Testis (tissue), 3 donors: ENCODE measurements around the gene SCYGR2. TPM values are rescaled to one million over a fixed set of nuclear protein-coding genes. Genes with fewer than 3 reads are reported as not detected.

Source experiments
- DNase-seq: peaks from one replicate; pipeline ENCODE4 v3.0.0-alpha.2; 2019
- H3K27ac ChIP-seq, 2 donors: fragments of 200-600 bp; sonication (generic); one replicate each; pipeline ENCODE4 v1.5.1; 2019
- H3K27me3 ChIP-seq: fragments of 200-600 bp; sonication (generic); one replicate; pipeline ENCODE4 v1.5.1; 2019
- H3K36me3 ChIP-seq: fragments of 200-600 bp; sonication (generic); one replicate; pipeline ENCODE4 v1.5.1; 2017; ENCODE audit warnings: low read depth; ENCODE audit errors: missing control alignments
- H3K4me1 ChIP-seq: fragments of 200-600 bp; sonication (generic); one replicate; pipeline ENCODE4 v1.5.1; 2019
- H3K4me3 ChIP-seq, 2 donors: fragments of 200-600 bp; sonication (generic); one replicate each; pipeline ENCODE4 v1.5.1; 2017 to 2019
- H3K9me3 ChIP-seq: fragments of 200-600 bp; sonication (generic); one replicate; pipeline ENCODE4 v1.5.1; 2017
- POLR2A ChIP-seq: fragments of 450-650 bp; IDR thresholded peaks from one replicate; pipeline ENCODE4 v1.6.1; 2017; ENCODE audit warnings: antibody characterized with exemption, mild to moderate bottlenecking, moderate library complexity
- WGBS, 2 donors: methylation state at CpG; one replicate each; pipeline ENCODE4 v1.1.5; 2018; 5-methylcytosine and 5-hydroxymethylcytosine counted together
- intact Hi-C: fragments of 100-400 bp; cut with DNase I; formaldehyde crosslinking; loops from one replicate; pipeline ENCODE4 v1.15.1; 2023; ENCODE audit warnings: low total_unique reads
- polyA plus RNA-seq: library from polyadenylated mRNA; stranded (reverse); fragments of 350-450 nt; fragmentation: Illumina TruSeq; extraction: RNeasy Lipid Tissue Mini Kit (QIAGEN cat#74804); gene quantifications from one replicate; pipeline ENCODE4 v1.2.3, GENCODE V29; 2014; ENCODE audit warnings: low read depth, low replicate concordance; ENCODE audit not compliant: insufficient read depth
- total RNA-seq, 2 donors: library from RNA; depleted of rRNA; stranded (reverse); fragments of >200 nt; gene quantifications; one replicate each; pipeline ENCODE4 v1.2.3, GENCODE V29; 2016
- TF ChIP-seq, protein P1 (sequence below), 3 experiments: fragments of 450-650 bp in 2 of 3; fragments of 200-600 bp in 1 of 3; sonication (generic) in 1 of 3; IDR thresholded peaks; one replicate each; pipeline ENCODE4 v1.5.1; 2016 to 2019; ENCODE audit warnings: antibody characterized with exemption in 3 of 3, mild to moderate bottlenecking in 2 of 3, moderate library complexity in 1 of 3

The SCYGR2 gene
- total and polyA plus RNA-seq, 3 donors from 2014 or later, result not detected

DNA sequence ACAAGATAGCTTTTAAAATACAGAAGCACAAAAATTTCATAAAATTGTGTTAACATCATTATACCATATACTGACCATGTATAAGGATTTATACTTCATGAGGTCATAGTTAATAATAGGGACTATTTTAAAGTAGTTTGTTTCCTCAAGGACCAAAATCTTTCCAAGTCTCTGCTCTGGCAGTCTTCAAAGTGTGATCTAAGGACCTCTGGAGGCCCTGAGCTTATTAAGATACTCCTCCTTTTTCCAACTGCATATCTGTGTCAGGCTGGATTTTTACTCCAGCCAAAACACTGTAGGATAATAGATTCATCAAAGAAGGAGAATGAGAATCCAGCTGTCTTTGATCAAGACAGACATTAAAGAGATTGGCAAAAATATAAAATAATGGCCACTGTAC is 1.7 kb upstream of the SCYGR2 start:
- Histone ChIP-seq H3K4me1 (no peaks in the 10 kb centered on the region), H3K9me3 (no peaks in the 10 kb centered on the region), H3K27ac (no peak overlapping the region), H3K27me3 (no peaks in the 10 kb centered on the region), H3K4me3 (no peak overlapping the region), H3K36me3 (no peaks in the 10 kb centered on the region)
- DNase-seq, result no peak
- TF ChIP-seq, protein P1, sequence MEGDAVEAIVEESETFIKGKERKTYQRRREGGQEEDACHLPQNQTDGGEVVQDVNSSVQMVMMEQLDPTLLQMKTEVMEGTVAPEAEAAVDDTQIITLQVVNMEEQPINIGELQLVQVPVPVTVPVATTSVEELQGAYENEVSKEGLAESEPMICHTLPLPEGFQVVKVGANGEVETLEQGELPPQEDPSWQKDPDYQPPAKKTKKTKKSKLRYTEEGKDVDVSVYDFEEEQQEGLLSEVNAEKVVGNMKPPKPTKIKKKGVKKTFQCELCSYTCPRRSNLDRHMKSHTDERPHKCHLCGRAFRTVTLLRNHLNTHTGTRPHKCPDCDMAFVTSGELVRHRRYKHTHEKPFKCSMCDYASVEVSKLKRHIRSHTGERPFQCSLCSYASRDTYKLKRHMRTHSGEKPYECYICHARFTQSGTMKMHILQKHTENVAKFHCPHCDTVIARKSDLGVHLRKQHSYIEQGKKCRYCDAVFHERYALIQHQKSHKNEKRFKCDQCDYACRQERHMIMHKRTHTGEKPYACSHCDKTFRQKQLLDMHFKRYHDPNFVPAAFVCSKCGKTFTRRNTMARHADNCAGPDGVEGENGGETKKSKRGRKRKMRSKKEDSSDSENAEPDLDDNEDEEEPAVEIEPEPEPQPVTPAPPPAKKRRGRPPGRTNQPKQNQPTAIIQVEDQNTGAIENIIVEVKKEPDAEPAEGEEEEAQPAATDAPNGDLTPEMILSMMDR (IDR thresholded peaks at IDR 0.05), result no peak
- TF ChIP-seq POLR2A, result no peak
- intact Hi-C loops, result no loop called here

DNA sequence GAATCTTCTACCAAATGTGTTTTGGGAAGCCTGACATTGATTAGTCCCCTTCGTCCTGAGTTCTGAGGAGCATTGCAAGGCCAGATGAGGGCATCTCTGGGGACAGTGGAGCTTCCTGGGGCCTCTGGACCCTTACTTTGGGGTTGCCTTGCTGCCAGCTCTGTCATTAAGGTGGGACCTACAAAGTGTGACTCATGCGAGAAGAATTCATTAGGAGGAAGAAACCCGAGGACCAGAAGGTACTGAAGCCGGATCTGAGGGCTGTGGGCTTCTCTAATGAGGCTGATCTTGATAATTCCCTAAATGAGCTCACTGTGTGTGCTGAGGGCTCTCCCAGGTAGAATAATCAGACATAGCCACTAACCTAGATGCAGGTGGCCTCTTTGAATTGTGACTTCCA is 695 bp upstream of the SCYGR2 start:
- DNase-seq, result no peak
- Histone ChIP-seq H3K27me3 (no peaks in the 10 kb centered on the region), H3K36me3 (no peaks in the 10 kb centered on the region), H3K9me3 (no peaks in the 10 kb centered on the region), H3K27ac (no peak overlapping the region), H3K4me1 (no peaks in the 10 kb centered on the region), H3K4me3 (no peak overlapping the region)
- no peak for TF ChIP-seq POLR2A
- TF ChIP-seq, protein P1 (IDR thresholded peaks at IDR 0.05), result no peak
- WGBS, 2 donors, result 60 to 68% methylated on average over 4 of the region's 4 CpGs
- intact Hi-C loops, result no loop called here

DNA sequence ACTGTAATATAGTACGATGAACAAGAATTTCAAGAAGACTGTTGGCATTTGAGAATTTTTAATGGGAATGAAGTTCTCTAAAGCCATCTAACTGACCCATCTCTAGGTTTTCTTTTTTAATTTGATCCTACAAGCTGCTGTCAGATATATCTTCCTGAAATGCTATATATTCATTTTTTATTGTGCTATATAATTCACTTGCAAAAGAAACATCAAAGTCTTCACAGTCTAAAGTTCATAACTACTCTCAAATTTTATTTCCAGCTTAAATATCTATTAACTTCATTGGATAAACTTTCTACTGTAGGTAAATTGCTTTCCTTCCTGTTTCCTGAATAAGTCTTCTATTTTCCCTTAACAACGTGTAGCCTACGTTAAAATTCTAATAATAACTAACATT is 3.7 kb downstream of the SCYGR2 start:
- intact Hi-C loops, result no loop called here
- WGBS, 2 donors, result 67 to 80% methylated on average over 3 of the region's 3 CpGs

DNA sequence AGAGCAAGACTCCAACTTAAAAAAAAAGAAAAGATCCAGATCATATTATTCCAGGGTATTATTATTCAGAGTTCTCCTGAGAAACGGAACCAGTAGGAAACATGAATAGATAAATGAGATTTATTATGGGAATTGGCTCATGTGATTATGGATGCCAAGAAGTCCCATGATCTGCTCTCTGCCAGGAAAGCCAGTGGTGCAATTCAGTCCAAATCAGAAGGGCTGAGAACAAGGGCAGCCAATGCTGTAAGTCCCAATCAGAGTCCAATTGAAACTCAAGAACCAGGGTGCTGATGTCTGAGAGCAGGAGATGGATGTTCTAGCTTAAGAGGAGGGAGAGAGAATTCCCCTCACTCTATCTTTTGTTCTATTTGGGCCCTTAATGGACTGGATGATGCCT is 7.8 kb downstream of the SCYGR2 start:
- Histone ChIP-seq H3K27me3 (no peaks in the 10 kb centered on the region), H3K4me1 (no peaks in the 10 kb centered on the region), H3K4me3 (no peak overlapping the region), H3K27ac (no peak overlapping the region), H3K36me3 (no peaks in the 10 kb centered on the region), H3K9me3 (no peaks in the 10 kb centered on the region)
- intact Hi-C loops, result no loop called here
- WGBS, 2 donors, result 84 to 86% methylated on average over 1 of the region's 1 CpG
- no peak for DNase-seq
- no peak for TF ChIP-seq POLR2A
- TF ChIP-seq, protein P1 (IDR thresholded peaks at IDR 0.05), result no peak

More for the DNA sequence above, 3.7 kb downstream of the SCYGR2 start:
- TF ChIP-seq, protein P1 (IDR thresholded peaks at IDR 0.05), result no peak
- no peak for TF ChIP-seq POLR2A
- Histone ChIP-seq H3K27ac (no peak overlapping the region), H3K9me3 (no peaks in the 10 kb centered on the region), H3K4me3 (no peak overlapping the region), H3K27me3 (no peaks in the 10 kb centered on the region), H3K4me1 (no peaks in the 10 kb centered on the region), H3K36me3 (no peaks in the 10 kb centered on the region)
- no peak for DNase-seq

DNA sequence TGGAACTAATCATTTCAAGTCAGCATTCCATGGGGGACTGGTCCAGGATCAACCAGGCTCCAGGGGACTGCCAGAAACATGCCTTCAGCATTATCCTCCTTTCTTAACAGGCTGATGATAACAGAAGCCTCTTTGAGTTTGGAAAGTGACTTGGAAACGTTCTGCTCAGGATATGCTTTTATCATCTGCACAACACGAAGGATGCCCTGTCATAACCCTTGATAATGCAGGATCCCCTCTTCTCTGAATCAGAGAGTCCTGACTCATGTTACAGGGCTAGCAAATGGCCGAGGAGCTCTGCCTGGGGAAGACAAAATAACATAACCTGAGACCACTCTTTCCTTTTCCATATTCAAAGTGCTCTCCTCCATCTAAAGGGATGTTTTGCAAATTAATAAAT is 9.2 kb downstream of the SCYGR2 start:
- H3K4me1 ChIP-seq, result no peaks in the 10 kb centered on the region
- 56 to 66% methylated on average over 3 of the region's 3 CpGs for WGBS, 2 donors
- H3K4me3 ChIP-seq, result no peak overlapping the region
- H3K36me3 ChIP-seq, result no peaks in the 10 kb centered on the region
- intact Hi-C loops, result no loop called here
- no peaks in the 10 kb centered on the region for H3K27me3 ChIP-seq
- no peak for DNase-seq
- H3K9me3 ChIP-seq, result no peaks in the 10 kb centered on the region
- no peak overlapping the region for H3K27ac ChIP-seq
- no peak for TF ChIP-seq POLR2A
- TF ChIP-seq, protein P1 (IDR thresholded peaks at IDR 0.05), result no peak
